Upper lobe of left lung (tissue), 4 donors: ENCODE results near the gene MLLT3.

Source experiments
- POLR2AphosphoS5 ChIP-seq, 2 donors: sonication (generic); formaldehyde crosslinking; IDR thresholded peaks; one replicate each; pipeline ENCODE4 v1.5.1; 2017; ENCODE audit warnings: antibody characterized with exemption in 2 of 2
- TF ChIP-seq, protein P1 (sequence below), 6 experiments: fragments of 450-650 bp in 4 of 6; fragments of 200-600 bp in 2 of 6; sonication (generic) in 2 of 6; IDR thresholded peaks; one replicate each; pipeline ENCODE4 v1.5.1; 2016 to 2019; ENCODE audit warnings: antibody characterized with exemption in 6 of 6

DNA sequence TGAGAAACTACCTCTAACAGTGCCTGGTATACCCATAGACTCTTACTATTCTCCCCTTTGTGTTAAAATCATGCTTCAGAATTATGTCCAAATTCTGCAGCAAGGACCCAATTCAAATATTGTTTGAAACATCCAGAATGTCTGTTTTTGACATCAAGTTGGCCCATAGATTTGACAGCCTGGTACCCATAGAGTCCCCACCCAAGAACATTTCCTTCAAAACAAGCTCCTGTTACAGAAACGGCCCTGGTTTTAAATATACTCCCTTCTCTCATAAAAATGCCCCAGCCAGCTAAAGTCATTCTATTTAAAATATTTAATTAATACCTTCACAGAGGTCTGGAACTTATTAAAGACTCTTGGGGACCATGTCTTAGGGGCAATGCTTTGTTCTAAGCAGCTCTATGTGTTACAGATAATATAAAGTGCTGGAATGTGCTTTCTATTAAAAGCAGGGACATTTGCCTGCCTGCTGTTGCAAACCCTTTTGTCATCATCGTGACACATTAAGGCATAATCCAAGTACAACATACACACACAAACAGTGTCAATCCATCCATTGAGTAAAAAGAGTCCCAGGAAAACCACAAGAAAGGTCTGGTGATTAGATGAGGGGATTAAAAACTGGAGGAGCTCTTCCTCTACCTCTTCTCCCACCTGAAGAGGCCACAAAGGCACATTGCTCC, 321.7 kb downstream of the MLLT3 start:
- TF ChIP-seq, protein P1, sequence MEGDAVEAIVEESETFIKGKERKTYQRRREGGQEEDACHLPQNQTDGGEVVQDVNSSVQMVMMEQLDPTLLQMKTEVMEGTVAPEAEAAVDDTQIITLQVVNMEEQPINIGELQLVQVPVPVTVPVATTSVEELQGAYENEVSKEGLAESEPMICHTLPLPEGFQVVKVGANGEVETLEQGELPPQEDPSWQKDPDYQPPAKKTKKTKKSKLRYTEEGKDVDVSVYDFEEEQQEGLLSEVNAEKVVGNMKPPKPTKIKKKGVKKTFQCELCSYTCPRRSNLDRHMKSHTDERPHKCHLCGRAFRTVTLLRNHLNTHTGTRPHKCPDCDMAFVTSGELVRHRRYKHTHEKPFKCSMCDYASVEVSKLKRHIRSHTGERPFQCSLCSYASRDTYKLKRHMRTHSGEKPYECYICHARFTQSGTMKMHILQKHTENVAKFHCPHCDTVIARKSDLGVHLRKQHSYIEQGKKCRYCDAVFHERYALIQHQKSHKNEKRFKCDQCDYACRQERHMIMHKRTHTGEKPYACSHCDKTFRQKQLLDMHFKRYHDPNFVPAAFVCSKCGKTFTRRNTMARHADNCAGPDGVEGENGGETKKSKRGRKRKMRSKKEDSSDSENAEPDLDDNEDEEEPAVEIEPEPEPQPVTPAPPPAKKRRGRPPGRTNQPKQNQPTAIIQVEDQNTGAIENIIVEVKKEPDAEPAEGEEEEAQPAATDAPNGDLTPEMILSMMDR (IDR thresholded peaks at IDR 0.05) = no peak
- no peak for TF ChIP-seq POLR2AphosphoS5 (IDR thresholded peaks at IDR 0.05)
